ENCODE data around the gene NUP37. TPM values are rescaled to one million over a fixed set of nuclear protein-coding genes. Genes with fewer than 3 reads are reported as not detected.

NUP37 gene
- total and polyA plus RNA-seq, 8 donors = 4.9 to 11.9 (median 7.7) TPM

GRCh38 chr12:102120564-102120873 lies 605 bp upstream of the NUP37 start:
- TF ChIP-seq CTCF (IDR thresholded peaks at IDR 0.05) = no peak
- H3K9me3 ChIP-seq = no peaks in the 10 kb centered on the region
- intact Hi-C loops (cut with DNase I) = no loop called here
- DNase-seq (no peak), FAIRE-seq (no peak), ATAC-seq (no peak)
- 1 to 2% methylated on average over 4 of the region's 4 CpGs for WGBS, 2 donors
- H3K27ac ChIP-seq = no peak overlapping the region
- H3K4me3 ChIP-seq = peak overlapping the region; percentile 80 to 87 (median 86)
- H3K4me1 ChIP-seq = peaks cover 0 to 6% (median 5%) of the 10 kb centered on the region in 3 donors
- no peaks in the 10 kb centered on the region for H3K27me3 ChIP-seq
- no peaks in the 10 kb centered on the region for H3K36me3 ChIP-seq

- H3K4me3 ChIP-seq = peak overlapping the region in 2 of 4 donors; percentile 86 to 87
- no peaks in the 10 kb centered on the region for H3K36me3 ChIP-seq
- H3K27me3 ChIP-seq = no peaks in the 10 kb centered on the region
- 59 to 73% methylated on average over 2 of the region's 2 CpGs for WGBS, 2 donors
- intact Hi-C loops (cut with DNase I) = no loop called here
- no peaks in the 10 kb centered on the region for H3K9me3 ChIP-seq
- no peak overlapping the region for H3K27ac ChIP-seq
- ATAC-seq = no peak
- no peak for TF ChIP-seq CTCF (IDR thresholded peaks at IDR 0.05)
- H3K4me1 ChIP-seq = peaks cover 0 to 6% (median 5%) of the 10 kb centered on the region in 3 donors
- no peak for FAIRE-seq
- no peak for DNase-seq
Observed at GRCh38 chr12:102118874-102119273, 1.0 kb downstream of the NUP37 start.

- WGBS, 2 donors = 82 to 96% methylated on average over 7 of the region's 7 CpGs
- DNase-seq (no peak), ATAC-seq (no peak), FAIRE-seq (no peak)
- Histone ChIP-seq H3K4me1 (peaks cover 0 to 6% (median 5%) of the 10 kb centered on the region in 3 donors), H3K4me3 (no peak overlapping the region), H3K27ac (no peak overlapping the region), H3K9me3 (no peaks in the 10 kb centered on the region), H3K36me3 (no peaks in the 10 kb centered on the region), H3K27me3 (no peaks in the 10 kb centered on the region)
- intact Hi-C loops (cut with DNase I) = no loop called here
- no peak for TF ChIP-seq CTCF (IDR thresholded peaks at IDR 0.05)
Observed at GRCh38 chr12:102116392-102116791, 3.5 kb downstream of the NUP37 start.

GRCh38 chr12:102114212-102114611 lies 5.7 kb downstream of the NUP37 start:
- ATAC-seq = no peak
- 68 to 71% methylated on average over 2 of the region's 2 CpGs for WGBS, 2 donors

GRCh38 chr12:102110782-102111181 lies 9.1 kb downstream of the NUP37 start:
- no peak for TF ChIP-seq CTCF (IDR thresholded peaks at IDR 0.05)

More at GRCh38 chr12:102114212-102114611, 5.7 kb downstream of the NUP37 start:
- H3K27me3 ChIP-seq = no peaks in the 10 kb centered on the region
- FAIRE-seq (no peak), DNase-seq (no peak)
- peaks cover 0 to 5% (median 0%) of the 10 kb centered on the region in 3 donors for H3K4me1 ChIP-seq
- intact Hi-C loops (cut with DNase I) = no loop called here
- H3K9me3 ChIP-seq = no peaks in the 10 kb centered on the region
- no peaks in the 10 kb centered on the region for H3K36me3 ChIP-seq
- no peak for TF ChIP-seq CTCF (IDR thresholded peaks at IDR 0.05)
- H3K4me3 ChIP-seq = no peak overlapping the region
- no peak overlapping the region for H3K27ac ChIP-seq

More at GRCh38 chr12:102110782-102111181, 9.1 kb downstream of the NUP37 start:
- no peak for FAIRE-seq
- H3K4me3 ChIP-seq = no peak overlapping the region
- H3K36me3 ChIP-seq = peaks cover 0 to 14% (median 4%) of the 10 kb centered on the region in 3 donors
- no peaks in the 10 kb centered on the region for H3K4me1 ChIP-seq
- no peak for DNase-seq
- intact Hi-C loops (cut with DNase I) = no loop called here
- H3K27me3 ChIP-seq = no peaks in the 10 kb centered on the region
- no peak overlapping the region for H3K27ac ChIP-seq
- H3K9me3 ChIP-seq = no peaks in the 10 kb centered on the region
- ATAC-seq = no peak
